ENCODE results near the gene ATP5F1D. TPM values are rescaled to one million over a fixed set of nuclear protein-coding genes. Genes with fewer than 3 reads are reported as not detected.

Gene ATP5F1D
- total RNA-seq, 4 donors from 2014 or later, result 88.3 to 299 (median 206) TPM

- Histone ChIP-seq H3K36me3 (peaks cover 0 to 31% (median 0%) of the 10 kb centered on the region in 3 donors), H3K9me3 (no peaks in the 10 kb centered on the region), H3K27ac (no peak overlapping the region), H3K27me3 (peaks cover 0 to 8% of the 10 kb centered on the region in 2 donors), H3K4me3 (no peak overlapping the region), H3K4me1 (peaks cover 0 to 32% (median 0%) of the 10 kb centered on the region in 4 donors)
- no peak for TF ChIP-seq CTCF (IDR thresholded peaks at IDR 0.05)
- TF ChIP-seq POLR2A (IDR thresholded peaks at IDR 0.05), result no peak
- DNase-seq, result no peak
These were observed 11.4 kb upstream of the ATP5F1D start for GRCh38 chr19:1229924-1230782.

GRCh38 chr19:1230783-1231489, 10.6 kb upstream of the ATP5F1D start:
- H3K36me3 ChIP-seq, result peaks cover 0 to 25% (median 0%) of the 10 kb centered on the region in 3 donors
- peaks cover 0 to 10% of the 10 kb centered on the region in 2 donors for H3K27me3 ChIP-seq
- no peak for DNase-seq
- TF ChIP-seq CTCF (IDR thresholded peaks at IDR 0.05) (no peak), POLR2A (IDR thresholded peaks at IDR 0.05) (no peak)
- no peak overlapping the region for H3K27ac ChIP-seq
- peaks cover 0 to 33% (median 0%) of the 10 kb centered on the region in 4 donors for H3K4me1 ChIP-seq
- no peak overlapping the region for H3K4me3 ChIP-seq
- no peaks in the 10 kb centered on the region for H3K9me3 ChIP-seq

GRCh38 chr19:1231729-1232637, 9.6 kb upstream of the ATP5F1D start:
- H3K4me3 ChIP-seq, result no peak overlapping the region
- H3K27ac ChIP-seq, result peak overlapping the region in 1 of 4 donors; percentile 21
- no peaks in the 10 kb centered on the region for H3K9me3 ChIP-seq
- peaks cover 0 to 15% (median 0%) of the 10 kb centered on the region in 3 donors for H3K36me3 ChIP-seq
- DNase-seq, result no peak
- TF ChIP-seq POLR2A (IDR thresholded peaks at IDR 0.05) (no peak), CTCF (IDR thresholded peaks at IDR 0.05) (no peak)
- H3K4me1 ChIP-seq, result peaks cover 0 to 35% (median 3%) of the 10 kb centered on the region in 4 donors
- H3K27me3 ChIP-seq, result peaks cover 0 to 16% of the 10 kb centered on the region in 2 donors

GRCh38 chr19:1232652-1233072, 8.9 kb upstream of the ATP5F1D start:
- H3K27me3 ChIP-seq, result peaks cover 0 to 21% of the 10 kb centered on the region in 2 donors
- H3K27ac ChIP-seq, result peak overlapping the region in 1 of 4 donors; percentile 21
- DNase-seq, result peak in 1 of 3 donors; percentile 57
- peaks cover 0 to 8% (median 0%) of the 10 kb centered on the region in 3 donors for H3K36me3 ChIP-seq
- TF ChIP-seq POLR2A (IDR thresholded peaks at IDR 0.05), result no peak
- no peak for TF ChIP-seq CTCF (IDR thresholded peaks at IDR 0.05)
- H3K9me3 ChIP-seq, result no peaks in the 10 kb centered on the region
- H3K4me1 ChIP-seq, result peaks cover 0 to 41% (median 8%) of the 10 kb centered on the region in 4 donors
- H3K4me3 ChIP-seq, result no peak overlapping the region
